Chondrocyte (in vitro differentiated cells): ENCODE measurements around the gene ZNF638. TPM values are rescaled to one million over a fixed set of nuclear protein-coding genes. Genes with fewer than 3 reads are reported as not detected.

ENCODE experiments used
- DNase-seq: peaks from one replicate; pipeline ENCODE4 v3.0.0; 2021; ENCODE audit warnings: mixed read lengths, low spot score
- H3K27ac Mint-ChIP-seq: one replicate; pipeline ENCODE4 v1.8.0; 2021; ENCODE audit warnings: mild to moderate bottlenecking, moderate library complexity, mixed read lengths; ENCODE audit not compliant: unreplicated experiment
- H3K27me3 Mint-ChIP-seq: 2 replicates; pipeline ENCODE4 v1.8.0; 2021; ENCODE audit warnings: low read depth, mixed read lengths
- H3K36me3 Mint-ChIP-seq: 2 replicates; pipeline ENCODE4 v1.8.0; 2021; ENCODE audit warnings: low read depth, mixed read lengths
- H3K4me1 Mint-ChIP-seq: 2 replicates; pipeline ENCODE4 v1.8.0; 2021; ENCODE audit warnings: low read depth, mild to moderate bottlenecking, mixed read lengths
- H3K4me3 Mint-ChIP-seq: one replicate; pipeline ENCODE4 v1.8.0; 2021; ENCODE audit warnings: mild to moderate bottlenecking, moderate library complexity, mixed read lengths; ENCODE audit not compliant: unreplicated experiment
- H3K9me3 Mint-ChIP-seq: 2 replicates; pipeline ENCODE4 v1.8.0; 2021; ENCODE audit warnings: low read depth, mixed read lengths
- long read RNA-seq: library from polyadenylated mRNA; stranded (forward); transcript quantifications from one replicate; pipeline ENCODE4 v2.0.0, GENCODE V29; 2021
- total RNA-seq: library from RNA; stranded (reverse); gene quantifications from 3 replicates; pipeline ENCODE4 v1.2.1, GENCODE V29; 2021
- TF ChIP-seq, protein P1 (sequence below): fragments of 200-600 bp; sonication (generic); IDR thresholded peaks from 2 replicates; pipeline ENCODE4 v1.5.0; 2021; ENCODE audit warnings: antibody characterized with exemption, mild to moderate bottlenecking, moderate library complexity

ZNF638 gene
- 79.8 to 121 TPM (median 83.4 TPM) in 3 replicates for total RNA-seq
- long read RNA-seq, full-length matches to known transcripts, result 10 of 46 reads
- long read RNA-seq, partial matches to known transcripts, result 9 of 46 reads
- long read RNA-seq, other reads (novel, unspliced or antisense), result 27 of 46 reads

DNA sequence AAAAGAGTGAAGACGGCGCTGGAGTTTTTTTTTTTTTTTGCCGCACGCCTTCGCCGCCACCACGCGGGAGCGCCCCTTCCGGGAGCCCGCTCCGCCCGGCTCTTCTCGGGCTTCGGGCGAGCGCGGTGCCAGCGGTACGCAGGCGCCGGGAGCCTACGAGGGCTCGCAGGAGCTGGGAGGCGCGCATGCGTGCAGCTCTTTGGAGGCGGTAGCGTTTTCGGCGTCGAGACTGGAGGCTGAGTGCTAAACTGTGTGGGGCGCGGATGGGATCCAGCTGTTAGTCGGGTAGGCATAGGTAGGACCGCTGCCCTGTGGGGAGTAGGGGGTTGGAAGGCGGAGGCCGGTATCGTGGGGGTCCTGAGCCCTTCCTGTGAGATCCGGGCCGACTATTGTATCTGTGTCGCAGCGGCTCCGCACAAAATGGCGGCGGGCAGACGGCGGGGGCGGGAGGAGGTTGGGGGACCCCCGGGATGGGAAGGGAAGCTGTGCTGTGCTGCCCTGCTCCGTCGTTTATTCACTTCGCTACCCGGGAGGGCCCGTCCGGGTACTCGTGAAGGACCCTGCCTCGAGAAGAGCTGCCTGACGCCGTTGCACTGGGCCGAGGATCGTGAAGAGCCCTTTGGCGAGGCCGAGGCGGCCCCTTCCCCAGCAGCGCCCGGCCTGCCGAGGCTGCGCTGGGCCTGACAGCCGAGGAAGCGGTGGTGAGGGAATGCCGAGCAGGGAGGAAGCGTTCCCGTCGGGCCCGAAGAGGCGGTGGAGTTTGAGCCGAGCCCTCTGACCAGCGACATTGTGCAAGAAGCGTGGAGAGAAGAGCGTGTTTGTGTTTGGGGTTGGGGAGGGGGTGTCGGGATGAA, at the start of gene ZNF638:
ZNF638 (plus strand) TSS at position 202 of the 854 bp plus-strand sequence. CDS start 17,173 bp downstream, outside the sequence.
- Mint-ChIP-seq H3K27ac (peak within 1 kb of the TSS; percentile 100), H3K4me1 (peaks cover 36% of the 10 kb centered on the region), H3K9me3 (no peaks in the 10 kb centered on the region), H3K4me3 (peak within 1 kb of the TSS; percentile 100), H3K27me3 (no peaks in the 10 kb centered on the region), H3K36me3 (peaks cover 4% of the 10 kb centered on the region)
- TF ChIP-seq, protein P1, sequence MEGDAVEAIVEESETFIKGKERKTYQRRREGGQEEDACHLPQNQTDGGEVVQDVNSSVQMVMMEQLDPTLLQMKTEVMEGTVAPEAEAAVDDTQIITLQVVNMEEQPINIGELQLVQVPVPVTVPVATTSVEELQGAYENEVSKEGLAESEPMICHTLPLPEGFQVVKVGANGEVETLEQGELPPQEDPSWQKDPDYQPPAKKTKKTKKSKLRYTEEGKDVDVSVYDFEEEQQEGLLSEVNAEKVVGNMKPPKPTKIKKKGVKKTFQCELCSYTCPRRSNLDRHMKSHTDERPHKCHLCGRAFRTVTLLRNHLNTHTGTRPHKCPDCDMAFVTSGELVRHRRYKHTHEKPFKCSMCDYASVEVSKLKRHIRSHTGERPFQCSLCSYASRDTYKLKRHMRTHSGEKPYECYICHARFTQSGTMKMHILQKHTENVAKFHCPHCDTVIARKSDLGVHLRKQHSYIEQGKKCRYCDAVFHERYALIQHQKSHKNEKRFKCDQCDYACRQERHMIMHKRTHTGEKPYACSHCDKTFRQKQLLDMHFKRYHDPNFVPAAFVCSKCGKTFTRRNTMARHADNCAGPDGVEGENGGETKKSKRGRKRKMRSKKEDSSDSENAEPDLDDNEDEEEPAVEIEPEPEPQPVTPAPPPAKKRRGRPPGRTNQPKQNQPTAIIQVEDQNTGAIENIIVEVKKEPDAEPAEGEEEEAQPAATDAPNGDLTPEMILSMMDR, result peak; percentile 90
- peak; percentile 96 for DNase-seq

GRCh38 chr2:71281950-71282349, 49.6 kb upstream of the ZNF638 start:
- Mint-ChIP-seq H3K27me3 (peaks cover 8% of the 10 kb centered on the region), H3K4me3 (no peak overlapping the region), H3K27ac (no peak overlapping the region), H3K36me3 (no peaks in the 10 kb centered on the region), H3K9me3 (no peaks in the 10 kb centered on the region), H3K4me1 (peaks cover 13% of the 10 kb centered on the region)
- TF ChIP-seq, protein P1, result no peak
- DNase-seq, result no peak

DNA sequence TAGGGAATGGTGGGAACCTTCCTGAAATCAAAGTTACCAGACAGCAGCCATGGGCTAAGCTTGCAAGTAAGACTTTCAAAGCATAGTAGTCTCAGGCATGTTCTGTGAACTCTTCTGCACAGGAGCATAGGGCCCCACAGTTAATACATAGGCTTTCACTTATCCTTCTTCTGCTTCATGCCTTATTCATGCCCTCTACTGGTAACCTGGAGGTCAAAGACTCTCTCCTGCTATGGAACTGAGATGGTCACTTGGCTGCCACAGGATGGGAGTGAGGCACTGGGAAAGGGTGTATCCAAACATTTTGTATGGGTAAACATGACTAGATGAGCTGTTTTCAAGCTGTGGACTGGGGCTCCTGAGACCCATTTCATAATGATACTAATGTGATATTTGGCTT, 49.1 kb upstream of the ZNF638 start:
- TF ChIP-seq, protein P1, result no peak
- Mint-ChIP-seq H3K27ac (no peak overlapping the region), H3K27me3 (peaks cover 8% of the 10 kb centered on the region), H3K9me3 (no peaks in the 10 kb centered on the region), H3K4me1 (peaks cover 9% of the 10 kb centered on the region), H3K4me3 (no peak overlapping the region), H3K36me3 (no peaks in the 10 kb centered on the region)
- DNase-seq, result no peak

GRCh38 chr2:71283131-71283530, 48.5 kb upstream of the ZNF638 start:
- Mint-ChIP-seq H3K4me1 (peaks cover 3% of the 10 kb centered on the region), H3K27me3 (peaks cover 8% of the 10 kb centered on the region), H3K36me3 (no peaks in the 10 kb centered on the region), H3K4me3 (no peak overlapping the region), H3K27ac (no peak overlapping the region), H3K9me3 (no peaks in the 10 kb centered on the region)
- TF ChIP-seq, protein P1, result no peak
- no peak for DNase-seq

- TF ChIP-seq, protein P1, result no peak
- H3K9me3 Mint-ChIP-seq, result no peaks in the 10 kb centered on the region
Measured at GRCh38 chr2:71285706-71286105, 45.9 kb upstream of the ZNF638 start.

More at GRCh38 chr2:71285706-71286105, 45.9 kb upstream of the ZNF638 start:
- Mint-ChIP-seq H3K27me3 (peaks cover 2% of the 10 kb centered on the region), H3K4me1 (no peaks in the 10 kb centered on the region), H3K4me3 (no peak overlapping the region), H3K36me3 (no peaks in the 10 kb centered on the region), H3K27ac (no peak overlapping the region)
- no peak for DNase-seq
